Sigmoid colon (tissue), 3 donors: ENCODE results near the gene MAPKAP1.

Experiments
- POLR2A ChIP-seq, 2 donors: fragments of 450-650 bp; IDR thresholded peaks; one replicate each; pipeline ENCODE4 v1.6.1; 2016; ENCODE audit warnings: antibody characterized with exemption in 2 of 2, mild to moderate bottlenecking in 2 of 2, moderate library complexity in 2 of 2
- TF ChIP-seq, protein P1 (sequence below), 4 experiments: fragments of 450-650 bp in 3 of 4; fragments of 200-600 bp in 1 of 4; IDR thresholded peaks; one replicate each; pipeline ENCODE4 v1.5.1; 2016 to 2019; ENCODE audit warnings: antibody characterized with exemption in 4 of 4, mild to moderate bottlenecking in 3 of 4, moderate library complexity in 2 of 4

DNA sequence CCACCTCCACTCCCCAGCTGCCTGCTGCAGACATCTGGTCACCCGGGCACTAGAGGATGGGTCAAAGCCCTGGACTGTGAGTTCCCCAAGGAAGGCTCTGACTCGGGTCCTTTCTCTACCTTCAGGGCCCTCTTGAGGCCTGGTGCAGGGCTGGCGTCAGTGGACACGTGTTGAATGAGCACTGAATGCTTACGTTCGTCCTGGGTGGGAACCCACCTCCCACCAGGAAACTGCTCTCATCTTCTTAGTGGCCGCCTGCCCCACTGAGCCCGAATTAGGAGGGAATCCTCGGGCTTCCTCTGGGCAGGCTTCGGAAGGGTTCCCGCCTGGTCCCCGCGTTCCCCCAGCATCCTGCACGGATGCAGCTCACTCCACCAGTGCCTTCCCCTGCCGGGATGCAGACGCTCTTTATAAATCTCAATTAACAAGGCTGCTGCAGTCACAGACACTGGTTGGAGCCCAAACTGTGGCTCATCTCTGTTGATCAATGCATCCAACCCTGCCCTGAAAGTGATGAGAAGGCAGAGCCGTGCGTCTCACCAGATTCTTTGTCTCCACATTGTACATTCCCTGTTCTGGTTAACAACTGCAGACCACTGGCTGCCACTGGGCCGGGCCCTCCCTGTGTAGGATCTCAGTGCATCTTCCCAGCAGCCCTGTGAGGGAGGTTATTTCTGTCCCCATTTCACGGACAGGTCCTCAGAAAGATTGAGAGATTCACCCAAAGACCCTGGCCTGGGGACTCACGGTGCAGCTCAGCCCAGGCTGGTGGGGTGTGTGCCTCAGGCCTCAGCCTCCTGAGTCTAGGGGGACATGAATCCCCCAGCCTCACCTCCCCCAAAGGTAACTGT lies 276.6 kb downstream of the MAPKAP1 start:
- no peak for TF ChIP-seq POLR2A (IDR thresholded peaks at IDR 0.05)
- TF ChIP-seq, protein P1, sequence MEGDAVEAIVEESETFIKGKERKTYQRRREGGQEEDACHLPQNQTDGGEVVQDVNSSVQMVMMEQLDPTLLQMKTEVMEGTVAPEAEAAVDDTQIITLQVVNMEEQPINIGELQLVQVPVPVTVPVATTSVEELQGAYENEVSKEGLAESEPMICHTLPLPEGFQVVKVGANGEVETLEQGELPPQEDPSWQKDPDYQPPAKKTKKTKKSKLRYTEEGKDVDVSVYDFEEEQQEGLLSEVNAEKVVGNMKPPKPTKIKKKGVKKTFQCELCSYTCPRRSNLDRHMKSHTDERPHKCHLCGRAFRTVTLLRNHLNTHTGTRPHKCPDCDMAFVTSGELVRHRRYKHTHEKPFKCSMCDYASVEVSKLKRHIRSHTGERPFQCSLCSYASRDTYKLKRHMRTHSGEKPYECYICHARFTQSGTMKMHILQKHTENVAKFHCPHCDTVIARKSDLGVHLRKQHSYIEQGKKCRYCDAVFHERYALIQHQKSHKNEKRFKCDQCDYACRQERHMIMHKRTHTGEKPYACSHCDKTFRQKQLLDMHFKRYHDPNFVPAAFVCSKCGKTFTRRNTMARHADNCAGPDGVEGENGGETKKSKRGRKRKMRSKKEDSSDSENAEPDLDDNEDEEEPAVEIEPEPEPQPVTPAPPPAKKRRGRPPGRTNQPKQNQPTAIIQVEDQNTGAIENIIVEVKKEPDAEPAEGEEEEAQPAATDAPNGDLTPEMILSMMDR (IDR thresholded peaks at IDR 0.05), result no peak
